AG08396 (cell line): ENCODE data around the gene DUSP22.
A peak's percentile ranks its signal among the peaks of the same experiment; 100 is the strongest.

Experiments
- DNase-seq: peaks from one replicate; pipeline ENCODE4 v3.0.0; 2012; ENCODE audit warnings: low spot score, mixed read lengths

The DUSP22 gene

DNA sequence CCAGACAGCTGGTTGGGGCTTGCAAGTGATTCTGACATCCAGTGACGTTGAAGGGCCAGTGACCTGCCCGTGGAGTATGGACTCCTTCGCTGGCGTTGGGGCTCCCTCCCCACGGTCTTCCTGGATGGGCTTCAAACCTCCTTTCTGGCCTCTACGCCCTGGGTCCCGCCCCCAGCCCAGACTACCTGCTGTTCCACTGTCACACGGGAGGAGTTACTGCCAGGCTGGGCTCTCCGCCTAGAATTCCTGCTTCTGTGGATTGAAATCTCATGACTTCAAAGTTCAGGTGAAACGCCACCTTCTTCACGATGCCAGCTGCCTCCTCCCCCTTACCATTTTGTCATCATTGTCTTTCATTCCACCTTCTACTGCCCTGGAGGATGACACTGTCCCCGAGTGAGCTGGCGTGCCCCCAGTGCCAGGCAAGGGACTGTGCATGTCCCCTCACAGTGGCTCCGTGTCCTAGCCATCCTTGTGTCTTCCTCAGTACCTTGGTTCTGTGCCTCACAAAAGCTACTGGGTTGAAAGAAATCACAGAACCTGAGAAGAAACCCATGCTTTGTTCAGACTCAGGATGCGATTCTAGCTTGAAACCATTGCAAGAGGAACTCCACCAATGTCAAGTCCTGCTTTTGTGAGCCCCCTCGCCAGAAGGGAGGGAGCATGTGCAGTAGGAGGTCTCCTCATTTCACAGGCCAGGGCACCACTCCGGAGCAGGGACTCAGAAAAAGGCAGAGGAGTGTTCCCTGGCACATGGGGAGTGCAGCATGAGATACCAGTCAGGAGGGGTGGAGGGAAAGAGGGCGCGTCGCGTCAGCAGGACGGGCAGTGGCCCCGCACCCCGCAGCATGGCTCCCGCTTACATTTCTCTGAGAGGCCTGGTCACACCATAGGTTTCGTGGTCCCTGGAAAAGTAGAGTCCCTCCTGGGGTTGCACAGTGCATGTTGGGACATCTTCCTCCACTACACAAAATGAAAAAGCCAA is 88.2 kb downstream of the DUSP22 start:
- no peak for DNase-seq

GRCh38 chr6:381742-382461 is 89.6 kb downstream of the DUSP22 start:
- DNase-seq: no peak

GRCh38 chr6:382883-383810 is 90.9 kb downstream of the DUSP22 start:
- DNase-seq: no peak

DNA sequence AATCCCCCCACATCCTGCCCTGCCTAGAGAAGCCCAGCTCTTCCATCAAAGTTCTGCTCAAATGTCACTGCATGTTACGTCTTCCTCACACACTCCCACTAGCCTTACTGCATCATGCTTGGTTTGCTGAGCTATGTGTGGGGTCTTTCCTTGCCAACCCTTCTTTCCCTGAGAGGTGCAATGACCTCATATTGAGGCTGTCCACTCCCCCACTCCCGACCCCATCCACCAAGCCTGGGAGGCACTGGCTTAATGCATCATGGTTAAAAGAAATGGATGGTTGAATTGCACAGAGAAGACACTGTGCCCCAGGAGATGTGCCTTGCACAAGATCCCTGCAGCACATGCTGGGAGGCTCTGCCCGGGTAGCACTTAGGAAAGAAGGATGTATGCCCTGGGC is 91.6 kb downstream of the DUSP22 start:
- no peak for DNase-seq

GRCh38 chr6:384898-385297 is 92.6 kb downstream of the DUSP22 start:
- no peak for DNase-seq

DNA sequence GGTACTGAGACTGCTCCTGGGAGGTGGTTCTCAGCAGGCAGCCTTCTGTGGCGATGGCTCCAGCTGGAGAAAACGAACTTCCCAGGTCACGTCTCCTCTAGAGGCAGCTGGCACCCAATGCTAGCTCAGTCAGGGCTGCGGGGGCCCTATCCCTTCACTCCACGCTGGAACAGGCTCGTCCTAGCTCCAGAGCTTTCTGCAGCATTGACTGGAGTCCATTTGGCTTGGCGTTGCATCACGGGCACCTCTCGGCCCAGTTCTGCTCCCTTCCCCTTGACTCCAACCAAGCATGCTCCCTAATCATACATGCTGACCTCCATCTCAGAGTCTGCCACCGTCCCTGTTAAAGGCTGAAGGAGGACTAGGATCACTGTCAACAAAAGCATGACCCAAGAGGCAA is 93.3 kb downstream of the DUSP22 start:
- no peak for DNase-seq

- no peak for DNase-seq
Measured at GRCh38 chr6:386688-387266, 94.5 kb downstream of the DUSP22 start.

DNA sequence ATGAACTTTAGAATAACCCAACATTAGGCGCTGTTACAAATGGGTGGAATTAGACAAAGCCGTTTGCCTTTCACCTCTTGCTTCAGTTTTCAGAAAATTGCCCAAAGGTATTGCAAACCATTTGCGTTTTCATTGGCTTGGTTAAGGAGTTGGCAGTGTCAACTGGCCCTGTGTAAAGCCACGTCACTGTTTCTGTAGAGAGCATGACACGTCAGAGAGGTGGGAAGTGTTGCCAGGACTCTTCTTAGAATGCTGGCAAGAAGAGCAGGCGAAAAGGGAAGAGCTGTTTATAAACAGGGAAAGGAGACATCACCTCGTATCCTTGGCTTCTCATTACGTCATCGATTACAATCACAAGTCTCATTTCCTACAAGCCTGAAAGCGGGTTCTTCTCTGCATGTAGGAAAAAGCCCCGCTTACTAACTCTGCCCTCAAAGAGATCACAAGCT is 95.0 kb downstream of the DUSP22 start:
- DNase-seq: peak; percentile 52

GRCh38 chr6:388202-388903 is 96.1 kb downstream of the DUSP22 start:
- DNase-seq: no peak

DNA sequence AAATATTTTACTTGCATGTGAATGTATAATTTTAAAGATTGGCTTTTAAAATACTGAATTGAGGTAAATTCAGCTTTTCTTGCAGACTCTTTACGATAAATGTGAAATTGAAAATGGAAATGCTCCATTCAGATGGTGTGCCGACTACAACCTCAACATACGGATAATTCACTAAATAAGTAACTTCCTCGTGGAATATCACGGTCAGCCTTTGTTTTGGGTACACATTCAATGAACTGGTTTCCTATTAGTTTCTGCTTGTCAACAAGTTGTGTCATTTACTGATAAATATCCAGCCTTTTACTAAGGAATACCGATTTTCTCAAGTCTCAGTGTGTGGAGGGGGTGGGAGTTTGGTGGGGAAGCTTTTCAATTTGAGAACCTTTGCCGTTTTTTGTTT is 96.9 kb downstream of the DUSP22 start:
- no peak for DNase-seq

DNA sequence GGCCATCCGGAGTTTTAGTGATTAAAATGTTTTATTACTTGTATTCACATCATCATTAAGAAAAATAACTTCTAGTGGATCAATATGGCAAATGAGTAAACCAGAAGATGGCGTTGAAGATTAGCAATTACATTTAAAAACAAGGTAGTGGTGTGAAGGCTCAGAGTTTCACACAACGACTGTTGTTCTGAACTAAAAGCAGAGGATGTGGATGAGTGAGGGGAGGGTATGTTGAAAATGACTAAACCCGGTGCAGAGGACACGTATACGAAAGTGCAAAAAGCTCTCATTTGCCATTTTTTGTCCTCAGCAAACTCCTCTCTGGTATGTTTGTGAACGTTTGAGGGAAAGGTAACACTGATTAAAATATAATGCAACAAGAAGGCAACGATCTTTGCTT is 97.3 kb downstream of the DUSP22 start:
- DNase-seq: no peak

DNA sequence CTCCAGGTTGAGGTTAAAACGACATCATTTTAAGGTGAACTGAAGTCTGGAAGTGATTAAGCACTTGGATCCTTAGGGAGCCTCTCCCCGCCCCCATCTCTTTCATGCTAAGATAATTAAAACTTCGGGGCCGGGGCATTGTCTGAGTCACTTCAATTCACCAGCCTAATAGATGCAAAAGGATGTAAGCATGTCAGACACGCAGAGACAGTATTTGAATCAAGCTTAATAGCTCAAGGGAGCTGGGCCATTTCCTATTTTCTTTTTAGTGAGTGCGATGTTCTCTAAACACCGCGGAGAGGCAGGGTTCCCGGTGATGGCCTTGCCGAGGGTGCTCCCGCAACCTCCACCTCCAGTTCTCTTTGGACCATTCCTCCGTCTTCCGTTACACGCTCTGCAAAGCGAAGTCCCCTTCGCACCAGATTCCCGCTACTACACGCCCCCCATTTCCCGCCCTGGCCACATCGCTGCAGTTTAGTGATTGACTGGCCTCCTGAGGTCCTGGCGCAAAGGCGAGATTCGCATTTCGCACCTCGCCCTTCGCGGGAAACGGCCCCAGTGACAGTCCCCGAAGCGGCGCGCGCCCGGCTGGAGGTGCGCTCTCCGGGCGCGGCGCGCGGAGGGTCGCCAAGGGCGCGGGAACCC is 98.7 kb downstream of the DUSP22 start:
- no peak for DNase-seq

DNA sequence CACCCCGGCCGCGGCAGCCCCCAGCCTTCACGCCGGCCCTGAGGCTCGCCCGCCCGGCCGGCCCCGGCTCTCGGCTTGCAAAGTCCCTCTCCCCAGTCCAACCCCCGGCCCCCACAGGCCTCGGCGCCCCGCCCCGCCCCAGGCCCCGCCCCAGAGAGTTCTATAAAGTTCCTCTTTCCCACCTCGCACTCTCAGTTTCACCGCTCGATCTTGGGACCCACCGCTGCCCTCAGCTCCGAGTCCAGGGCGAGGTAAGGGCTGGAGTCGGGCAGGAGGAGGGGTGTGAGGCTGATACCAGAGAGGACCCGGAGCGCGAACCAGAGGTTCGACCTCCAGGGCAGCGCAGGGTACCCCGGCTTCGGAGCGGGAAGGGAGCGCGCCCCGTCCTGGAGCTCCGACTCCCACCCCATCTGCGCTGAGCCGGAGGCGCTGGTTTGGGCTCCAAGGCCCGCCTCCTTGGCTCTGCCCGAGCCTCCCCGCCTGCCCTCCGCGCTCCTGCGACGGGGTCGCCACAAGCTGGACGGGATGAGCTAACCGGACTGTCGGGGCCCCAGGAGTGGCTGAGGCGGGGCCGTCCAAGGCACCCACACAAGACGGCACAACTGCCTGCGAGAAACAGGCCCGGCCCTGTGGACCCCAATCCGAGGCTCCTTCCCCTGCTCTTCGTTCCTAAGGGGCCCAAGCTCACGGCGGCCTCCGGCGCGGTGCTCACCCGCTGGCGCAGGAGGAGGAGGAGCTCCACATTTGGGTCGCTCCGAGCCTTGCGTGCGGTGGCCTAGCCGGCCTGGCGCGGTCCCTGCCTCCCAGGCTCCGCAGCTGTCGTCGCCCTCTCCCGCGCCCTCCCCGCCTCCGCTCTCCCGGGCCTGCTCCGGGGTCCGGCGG is 99.5 kb downstream of the DUSP22 start, which contains the start of gene IRF4:
TSS of gene IRF4 (plus strand) at position 194 of the 882 bp plus-strand sequence. CDS start 1,401 bp downstream, outside the sequence.
- no peak for DNase-seq

- no peak for DNase-seq
Measured at GRCh38 chr6:392441-393390, 100.4 kb downstream of the DUSP22 start.

GRCh38 chr6:393391-394221 is 101.3 kb downstream of the DUSP22 start:
- DNase-seq: no peak

DNA sequence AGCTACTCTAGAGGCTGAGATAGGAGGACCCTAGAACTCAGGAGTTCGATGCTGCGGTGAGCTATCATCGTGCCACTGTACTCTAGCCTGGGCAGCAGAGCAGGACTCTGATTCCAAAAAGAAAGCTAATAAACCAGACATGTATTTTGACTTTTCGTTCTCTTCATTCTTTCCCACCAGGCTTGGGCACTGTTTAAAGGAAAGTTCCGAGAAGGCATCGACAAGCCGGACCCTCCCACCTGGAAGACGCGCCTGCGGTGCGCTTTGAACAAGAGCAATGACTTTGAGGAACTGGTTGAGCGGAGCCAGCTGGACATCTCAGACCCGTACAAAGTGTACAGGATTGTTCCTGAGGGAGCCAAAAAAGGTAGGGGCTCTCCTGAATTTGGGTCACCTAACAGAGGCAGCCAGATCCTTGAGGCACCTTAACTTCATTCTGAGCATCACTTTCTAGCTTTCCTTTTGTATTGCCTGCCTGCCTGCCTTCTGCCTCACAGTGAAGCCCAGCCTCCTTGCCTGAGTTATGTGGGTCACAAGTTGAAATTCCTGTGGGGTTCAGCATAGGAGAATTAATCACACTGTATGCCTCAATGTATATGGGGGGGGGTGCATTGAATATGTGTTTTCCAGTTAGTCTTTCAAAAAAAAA is 102.5 kb downstream of the DUSP22 start:
- no peak for DNase-seq
